Astrocyte (in vitro differentiated cells and primary cell): ENCODE data around the gene AKAP9.

Experiments
- CTCF ChIP-seq: IDR thresholded peaks from 2 replicates; pipeline ENCODE4 v1.5.1; 2011; ENCODE audit warnings: low read depth, mild to moderate bottlenecking, inconsistent platforms, low read length, moderate library complexity; ENCODE audit not compliant: insufficient read depth
- EZH2 ChIP-seq: IDR thresholded peaks from 2 replicates; pipeline ENCODE4 v1.6.1; 2012; ENCODE audit warnings: mild to moderate bottlenecking, low read length, inconsistent platforms; ENCODE audit not compliant: insufficient read depth

- TF ChIP-seq CTCF (no peak), EZH2 (no peak)
These were observed 88.0 kb downstream of the AKAP9 start for GRCh38 chr7:92028686-92029085.
